Hepatocyte (in vitro differentiated cells): ENCODE results near the gene WDR62.

Source experiments
- CTCF ChIP-seq: fragments of 200-600 bp; sonication (generic); IDR thresholded peaks from 2 replicates; pipeline ENCODE4 v1.5.1; 2016; ENCODE audit warnings: antibody characterized with exemption, mild to moderate bottlenecking; ENCODE audit not compliant: poor library complexity
- EZH2 ChIP-seq: fragments of 200-600 bp; sonication (generic); IDR thresholded peaks from 2 replicates; pipeline ENCODE4 v1.6.1; 2016; ENCODE audit warnings: antibody characterized with exemption, mild to moderate bottlenecking, borderline replicate concordance
- EZH2phosphoT487 ChIP-seq: fragments of 200-600 bp; sonication (generic); IDR thresholded peaks from one replicate; pipeline ENCODE4 v1.6.1; 2018; ENCODE audit warnings: antibody characterized with exemption, mild to moderate bottlenecking, low read depth, moderate library complexity; ENCODE audit not compliant: unreplicated experiment, severe bottlenecking

DNA sequence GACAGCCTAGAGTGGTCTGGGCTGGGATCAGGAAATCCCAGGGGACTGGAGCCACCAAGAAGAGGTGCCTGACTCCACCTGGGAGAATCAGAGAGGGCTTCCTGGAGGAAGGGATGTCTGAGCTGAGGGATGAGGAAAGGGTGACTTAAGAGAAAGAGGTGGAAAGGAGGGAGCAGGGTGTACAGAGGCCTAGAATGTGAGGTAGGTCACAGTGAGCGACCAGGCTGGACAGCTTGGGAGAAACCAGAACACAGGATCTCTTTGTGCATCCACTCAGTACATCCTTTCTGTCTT is 61.6 kb downstream of the WDR62 start:
- TF ChIP-seq CTCF, result no peak
- TF ChIP-seq EZH2, result no peak
- TF ChIP-seq EZH2phosphoT487, result no peak
